GM12864 (cell line): ENCODE data around the gene ATP4A.

Experiments
- DNase-seq: peaks from one replicate; pipeline ENCODE4 v3.0.0-alpha.2; 2011; ENCODE audit warnings: low read depth
- H3K4me3 ChIP-seq: 2 replicates; pipeline ENCODE4 v1.5.1; 2011; ENCODE audit warnings: mild to moderate bottlenecking, low read depth, low read length, control low read depth
- TF ChIP-seq, protein P1 (sequence below): IDR thresholded peaks from 2 replicates; pipeline ENCODE4 v1.5.1; 2011; ENCODE audit warnings: low read depth, mild to moderate bottlenecking, moderate library complexity, low read length, control low read depth, inconsistent platforms; ENCODE audit errors: missing control alignments

The ATP4A gene

DNA sequence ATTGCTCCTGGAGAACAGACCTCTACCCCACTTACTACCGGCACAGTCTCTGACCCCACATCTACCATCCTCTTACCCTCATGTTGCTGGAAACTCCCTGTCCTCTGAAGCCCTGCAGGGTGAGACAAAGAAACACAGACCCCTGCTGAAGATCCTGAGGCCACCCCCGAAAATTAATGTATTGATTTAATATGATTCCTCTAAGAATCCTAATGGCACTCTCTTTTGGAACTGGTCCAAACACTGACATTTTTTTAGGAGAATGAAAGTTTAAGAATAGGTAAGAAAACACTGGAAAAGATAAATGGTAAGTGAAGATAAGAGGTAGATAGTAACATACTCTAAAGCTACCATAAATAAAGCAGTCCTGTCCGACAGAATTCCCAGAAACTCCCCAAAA lies 55.3 kb downstream of the ATP4A start:
- no peak overlapping the region for H3K4me3 ChIP-seq
- TF ChIP-seq, protein P1, sequence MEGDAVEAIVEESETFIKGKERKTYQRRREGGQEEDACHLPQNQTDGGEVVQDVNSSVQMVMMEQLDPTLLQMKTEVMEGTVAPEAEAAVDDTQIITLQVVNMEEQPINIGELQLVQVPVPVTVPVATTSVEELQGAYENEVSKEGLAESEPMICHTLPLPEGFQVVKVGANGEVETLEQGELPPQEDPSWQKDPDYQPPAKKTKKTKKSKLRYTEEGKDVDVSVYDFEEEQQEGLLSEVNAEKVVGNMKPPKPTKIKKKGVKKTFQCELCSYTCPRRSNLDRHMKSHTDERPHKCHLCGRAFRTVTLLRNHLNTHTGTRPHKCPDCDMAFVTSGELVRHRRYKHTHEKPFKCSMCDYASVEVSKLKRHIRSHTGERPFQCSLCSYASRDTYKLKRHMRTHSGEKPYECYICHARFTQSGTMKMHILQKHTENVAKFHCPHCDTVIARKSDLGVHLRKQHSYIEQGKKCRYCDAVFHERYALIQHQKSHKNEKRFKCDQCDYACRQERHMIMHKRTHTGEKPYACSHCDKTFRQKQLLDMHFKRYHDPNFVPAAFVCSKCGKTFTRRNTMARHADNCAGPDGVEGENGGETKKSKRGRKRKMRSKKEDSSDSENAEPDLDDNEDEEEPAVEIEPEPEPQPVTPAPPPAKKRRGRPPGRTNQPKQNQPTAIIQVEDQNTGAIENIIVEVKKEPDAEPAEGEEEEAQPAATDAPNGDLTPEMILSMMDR: no peak
- DNase-seq: no peak

DNA sequence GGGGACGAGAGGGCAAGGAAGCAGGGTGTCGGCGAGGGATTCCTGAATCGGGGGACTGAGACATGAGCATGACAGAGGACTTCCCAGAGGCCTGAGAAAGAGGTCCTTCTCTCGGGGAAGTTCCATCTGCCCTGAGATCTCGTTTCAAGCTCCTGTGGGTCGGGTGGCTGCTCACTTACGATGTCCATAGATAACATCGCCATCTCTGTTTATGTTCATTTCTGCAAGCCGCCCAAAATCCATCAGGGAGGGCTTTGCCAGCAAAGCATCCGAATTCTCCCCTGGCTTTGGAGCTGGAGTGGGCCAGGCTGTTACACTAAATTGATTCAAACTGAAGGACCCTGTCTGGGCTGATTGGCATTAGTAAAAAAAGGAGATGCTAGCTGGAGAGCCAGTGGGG lies 55.9 kb downstream of the ATP4A start:
- H3K4me3 ChIP-seq: no peak overlapping the region
- TF ChIP-seq, protein P1: no peak
- DNase-seq: no peak

DNA sequence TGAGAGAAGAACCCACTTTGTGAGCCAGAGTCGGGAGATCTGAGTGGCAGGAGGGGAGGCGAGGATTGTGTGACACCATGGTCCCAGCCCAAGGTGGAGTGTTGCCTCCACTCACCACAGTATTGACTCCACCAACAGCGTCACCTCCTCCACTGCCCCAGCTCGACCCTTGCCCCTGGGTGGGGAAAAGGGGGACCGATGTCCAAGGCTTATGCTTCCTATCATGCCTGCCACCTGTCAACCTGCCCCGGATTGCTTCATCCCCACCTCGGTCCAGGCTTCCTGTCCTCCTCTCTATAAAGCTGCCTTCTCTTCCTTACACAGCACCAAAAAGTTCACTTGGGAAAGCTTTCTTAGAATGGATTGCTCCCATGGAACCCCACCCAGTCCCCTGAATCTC lies 57.4 kb downstream of the ATP4A start:
- no peak for DNase-seq
- no peak overlapping the region for H3K4me3 ChIP-seq
- TF ChIP-seq, protein P1: no peak

DNA sequence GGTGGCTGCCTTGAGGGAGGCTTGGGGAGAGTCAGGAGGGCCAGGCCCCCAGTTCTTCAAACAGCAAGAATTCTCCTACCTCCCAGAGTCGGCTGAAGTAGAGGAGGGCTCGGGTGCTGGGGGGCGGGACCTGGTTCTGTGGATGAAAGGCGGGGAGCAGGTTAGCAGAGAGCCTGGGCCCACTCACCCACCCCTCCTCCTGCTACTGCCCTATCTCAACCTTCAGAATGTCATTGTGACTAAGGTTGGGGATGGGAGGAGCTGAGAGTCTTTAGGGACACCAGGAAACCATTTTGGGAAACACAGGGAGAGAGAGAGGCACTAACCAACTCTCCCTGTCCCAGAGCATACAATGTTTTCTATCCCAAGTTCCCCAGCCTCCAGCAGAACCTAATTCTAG lies 60.7 kb downstream of the ATP4A start:
- TF ChIP-seq, protein P1: no peak
- no peak for DNase-seq
- H3K4me3 ChIP-seq: no peak overlapping the region

DNA sequence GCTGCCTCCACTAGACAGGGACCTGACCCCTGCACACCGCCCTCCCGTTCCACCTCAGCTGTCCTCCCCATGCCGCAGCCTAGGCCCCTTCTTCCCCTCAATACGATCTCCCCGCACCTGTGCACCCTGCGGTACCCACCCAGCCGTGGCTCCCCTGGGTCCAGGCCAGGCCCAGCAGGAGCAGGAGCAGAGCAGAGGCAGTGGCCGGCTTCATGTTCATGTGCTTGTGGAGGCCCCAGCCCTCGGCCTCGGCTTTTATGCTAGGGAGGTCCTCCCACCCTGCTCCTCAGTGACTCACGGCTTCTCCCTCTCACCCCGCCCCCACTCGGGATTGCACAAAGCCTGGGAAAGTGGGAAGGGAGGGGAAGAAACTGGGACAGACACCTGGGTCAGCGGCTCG lies 61.8 kb downstream of the ATP4A start:
- H3K4me3 ChIP-seq: no peak overlapping the region
- TF ChIP-seq, protein P1: no peak
- no peak for DNase-seq

DNA sequence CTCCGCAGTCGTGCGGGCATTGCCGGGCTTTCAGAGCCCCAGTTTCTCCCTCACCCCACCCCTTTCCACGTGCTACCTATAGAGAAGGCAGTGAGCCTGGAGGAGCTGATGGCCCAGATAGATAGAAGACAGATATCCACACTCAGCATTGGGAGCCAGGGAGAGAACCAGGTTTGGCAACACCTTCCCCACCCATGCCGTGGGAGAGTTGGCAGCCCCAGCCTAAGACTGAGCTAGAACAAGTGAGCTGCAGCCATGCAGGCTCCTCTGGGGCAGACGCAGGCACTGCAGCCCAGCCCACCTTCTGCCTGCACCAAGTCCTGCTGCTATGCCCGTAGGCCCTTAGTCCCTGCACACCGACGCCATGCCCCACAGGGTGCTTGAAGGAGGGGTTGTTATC lies 62.8 kb downstream of the ATP4A start:
- no peak for DNase-seq
- TF ChIP-seq, protein P1: no peak
- no peak overlapping the region for H3K4me3 ChIP-seq
